ENCODE data around the gene MYLIP.

Gene MYLIP

GRCh38 chr6:16097382-16098171 is 31.3 kb upstream of the MYLIP start:
- Mint-ChIP-seq H3K27ac (no peak overlapping the region), H3K9me3 (peaks cover 12% of the 10 kb centered on the region), H3K4me1 (no peaks in the 10 kb centered on the region), H3K36me3 (peaks cover 4% of the 10 kb centered on the region), H3K27me3 (peaks cover 2% of the 10 kb centered on the region), H3K4me3 (no peak overlapping the region)
- DNase-seq (ENCODE audit: low spot score in 2 of 2) (no peak), ATAC-seq (ENCODE audit: low read depth) (no peak)

GRCh38 chr6:16098211-16098610 is 30.7 kb upstream of the MYLIP start:
- no peaks in the 10 kb centered on the region for H3K4me1 Mint-ChIP-seq
- peaks cover 12% of the 10 kb centered on the region for H3K9me3 Mint-ChIP-seq
- DNase-seq (ENCODE audit: low spot score in 2 of 2): no peak
- H3K27me3 Mint-ChIP-seq: no peaks in the 10 kb centered on the region
- no peak overlapping the region for H3K4me3 Mint-ChIP-seq
- no peak overlapping the region for H3K27ac Mint-ChIP-seq
- ATAC-seq (ENCODE audit: low read depth): no peak
- peaks cover 2% of the 10 kb centered on the region for H3K36me3 Mint-ChIP-seq

GRCh38 chr6:16102208-16102607 is 26.7 kb upstream of the MYLIP start:
- H3K4me1 Mint-ChIP-seq: no peaks in the 10 kb centered on the region
- DNase-seq (ENCODE audit: low spot score in 2 of 2): no peak
- no peaks in the 10 kb centered on the region for H3K27me3 Mint-ChIP-seq
- H3K9me3 Mint-ChIP-seq: peaks cover 12% of the 10 kb centered on the region
- H3K27ac Mint-ChIP-seq: no peak overlapping the region
- no peak overlapping the region for H3K4me3 Mint-ChIP-seq
- H3K36me3 Mint-ChIP-seq: peaks cover 2% of the 10 kb centered on the region
- no peak for ATAC-seq (ENCODE audit: low read depth)

- peaks cover 2% of the 10 kb centered on the region for H3K36me3 Mint-ChIP-seq
- H3K4me3 Mint-ChIP-seq: no peak overlapping the region
- H3K9me3 Mint-ChIP-seq: peaks cover 12% of the 10 kb centered on the region
- H3K27ac Mint-ChIP-seq: no peak overlapping the region
- ATAC-seq (ENCODE audit: low read depth) (no peak), DNase-seq (ENCODE audit: low spot score in 2 of 2) (no peak)
- no peaks in the 10 kb centered on the region for H3K27me3 Mint-ChIP-seq
- H3K4me1 Mint-ChIP-seq: no peaks in the 10 kb centered on the region
Measured at GRCh38 chr6:16103722-16104121, 25.2 kb upstream of the MYLIP start.

- no peak overlapping the region for H3K4me3 Mint-ChIP-seq
- no peak for ATAC-seq (ENCODE audit: low read depth)
- H3K27ac Mint-ChIP-seq: no peak overlapping the region
- H3K36me3 Mint-ChIP-seq: no peaks in the 10 kb centered on the region
- H3K27me3 Mint-ChIP-seq: peaks cover 1% of the 10 kb centered on the region
- no peak for DNase-seq (ENCODE audit: low spot score in 2 of 2)
- H3K4me1 Mint-ChIP-seq: no peaks in the 10 kb centered on the region
- peaks cover 8% of the 10 kb centered on the region for H3K9me3 Mint-ChIP-seq
Measured at GRCh38 chr6:16104624-16105433, 24.1 kb upstream of the MYLIP start.

GRCh38 chr6:16105854-16106253 is 23.0 kb upstream of the MYLIP start:
- peaks cover 3% of the 10 kb centered on the region for H3K27me3 Mint-ChIP-seq
- H3K36me3 Mint-ChIP-seq: no peaks in the 10 kb centered on the region
- ATAC-seq (ENCODE audit: low read depth) (no peak), DNase-seq (ENCODE audit: low spot score in 2 of 2) (no peak)
- H3K4me1 Mint-ChIP-seq: no peaks in the 10 kb centered on the region
- no peak overlapping the region for H3K27ac Mint-ChIP-seq
- H3K9me3 Mint-ChIP-seq: peaks cover 3% of the 10 kb centered on the region
- H3K4me3 Mint-ChIP-seq: no peak overlapping the region

GRCh38 chr6:16106991-16107787 is 21.7 kb upstream of the MYLIP start:
- peaks cover 5% of the 10 kb centered on the region for H3K27me3 Mint-ChIP-seq
- DNase-seq (ENCODE audit: low spot score in 2 of 2): no peak
- no peaks in the 10 kb centered on the region for H3K36me3 Mint-ChIP-seq
- no peaks in the 10 kb centered on the region for H3K9me3 Mint-ChIP-seq
- H3K27ac Mint-ChIP-seq: no peak overlapping the region
- H3K4me3 Mint-ChIP-seq: no peak overlapping the region
- no peak for ATAC-seq (ENCODE audit: low read depth)
- H3K4me1 Mint-ChIP-seq: no peaks in the 10 kb centered on the region

GRCh38 chr6:16108419-16108818 is 20.5 kb upstream of the MYLIP start:
- Mint-ChIP-seq H3K4me1 (no peaks in the 10 kb centered on the region), H3K27ac (no peak overlapping the region), H3K4me3 (no peak overlapping the region), H3K36me3 (no peaks in the 10 kb centered on the region), H3K27me3 (peaks cover 5% of the 10 kb centered on the region), H3K9me3 (no peaks in the 10 kb centered on the region)
- DNase-seq (ENCODE audit: low spot score in 2 of 2) (no peak), ATAC-seq (ENCODE audit: low read depth) (no peak)

- H3K4me1 Mint-ChIP-seq: no peaks in the 10 kb centered on the region
- no peaks in the 10 kb centered on the region for H3K9me3 Mint-ChIP-seq
- no peak for ATAC-seq (ENCODE audit: low read depth)
- H3K4me3 Mint-ChIP-seq: no peak overlapping the region
- no peak for DNase-seq (ENCODE audit: low spot score in 2 of 2)
- H3K27ac Mint-ChIP-seq: no peak overlapping the region
- no peaks in the 10 kb centered on the region for H3K36me3 Mint-ChIP-seq
- H3K27me3 Mint-ChIP-seq: peaks cover 5% of the 10 kb centered on the region
Measured at GRCh38 chr6:16108921-16109658, 19.8 kb upstream of the MYLIP start.

- H3K4me3 Mint-ChIP-seq: no peak overlapping the region
- ATAC-seq (ENCODE audit: low read depth) (no peak), DNase-seq (ENCODE audit: low spot score in 2 of 2) (no peak)
- peaks cover 5% of the 10 kb centered on the region for H3K27me3 Mint-ChIP-seq
- no peaks in the 10 kb centered on the region for H3K9me3 Mint-ChIP-seq
- H3K36me3 Mint-ChIP-seq: no peaks in the 10 kb centered on the region
- H3K27ac Mint-ChIP-seq: no peak overlapping the region
- no peaks in the 10 kb centered on the region for H3K4me1 Mint-ChIP-seq
Measured at GRCh38 chr6:16109659-16110305, 19.1 kb upstream of the MYLIP start.

GRCh38 chr6:16118825-16119224 is 10.1 kb upstream of the MYLIP start:
- Mint-ChIP-seq H3K4me1 (no peaks in the 10 kb centered on the region), H3K9me3 (no peaks in the 10 kb centered on the region), H3K27ac (no peak overlapping the region), H3K4me3 (no peak overlapping the region), H3K27me3 (peaks cover 4% of the 10 kb centered on the region), H3K36me3 (no peaks in the 10 kb centered on the region)
- no peak for ATAC-seq (ENCODE audit: low read depth)
- DNase-seq (ENCODE audit: low spot score in 2 of 2): no peak

GRCh38 chr6:16121339-16121738 is 7.5 kb upstream of the MYLIP start:
- H3K4me3 Mint-ChIP-seq: no peak overlapping the region
- no peak for ATAC-seq (ENCODE audit: low read depth)
- H3K27me3 Mint-ChIP-seq: peaks cover 4% of the 10 kb centered on the region

GRCh38 chr6:16122197-16122596 is 6.7 kb upstream of the MYLIP start:
- Mint-ChIP-seq H3K4me3 (no peak overlapping the region), H3K4me1 (no peaks in the 10 kb centered on the region), H3K9me3 (no peaks in the 10 kb centered on the region), H3K27ac (no peak overlapping the region), H3K36me3 (no peaks in the 10 kb centered on the region), H3K27me3 (peaks cover 4% of the 10 kb centered on the region)
- DNase-seq (ENCODE audit: low spot score in 2 of 2) (no peak), ATAC-seq (ENCODE audit: low read depth) (no peak)

More at GRCh38 chr6:16121339-16121738, 7.5 kb upstream of the MYLIP start:
- no peaks in the 10 kb centered on the region for H3K4me1 Mint-ChIP-seq
- H3K36me3 Mint-ChIP-seq: no peaks in the 10 kb centered on the region
- DNase-seq (ENCODE audit: low spot score in 2 of 2): no peak
- no peak overlapping the region for H3K27ac Mint-ChIP-seq
- no peaks in the 10 kb centered on the region for H3K9me3 Mint-ChIP-seq

Measured in memory B cell (primary cell).